Fibroblast of upper back skin (primary cell): Measurements from ENCODE around the gene GIPC1.
A peak's percentile ranks its signal among the peaks of the same experiment; 100 is the strongest.
"Not testable (repeated sequence)": the region's sequence is repeated elsewhere in the genome, so short reads cannot be mapped to it uniquely, and the experiment has no call there.

Source experiments
- DNase-seq: peaks from one replicate; pipeline ENCODE4 v3.0.0-alpha.2; 2013

GIPC1 gene

GRCh38 chr19:14496029-14496833 is at the start of gene GIPC1:
GIPC1 (minus strand) TSS chr19:14496127; CDS start chr19:14482976, 13,151 bp downstream.
- peak; percentile 99 for DNase-seq

- no peak for DNase-seq
Measured at GRCh38 chr19:14545716-14546082, 49.8 kb upstream of the GIPC1 start.

- DNase-seq = peak; percentile 25
Measured at GRCh38 chr19:14544977-14545715, 49.2 kb upstream of the GIPC1 start.

GRCh38 chr19:14544047-14544446 is 48.1 kb upstream of the GIPC1 start:
- DNase-seq = no peak

- DNase-seq = no peak
Measured at GRCh38 chr19:14542711-14543328, 46.9 kb upstream of the GIPC1 start.

GRCh38 chr19:14541979-14542378 is 46.1 kb upstream of the GIPC1 start:
- not testable (repeated sequence) for DNase-seq

- no peak for DNase-seq
Measured at GRCh38 chr19:14540741-14541525, 45.0 kb upstream of the GIPC1 start.

- DNase-seq = peak; percentile 34
Measured at GRCh38 chr19:14536926-14537692, 41.2 kb upstream of the GIPC1 start.

GRCh38 chr19:14533450-14533849 is 37.5 kb upstream of the GIPC1 start:
- no peak for DNase-seq

- DNase-seq = no peak
Measured at GRCh38 chr19:14530506-14530905, 34.6 kb upstream of the GIPC1 start.

GRCh38 chr19:14530005-14530348 is 34.0 kb upstream of the GIPC1 start:
- no peak for DNase-seq

GRCh38 chr19:14529254-14530004 is 33.5 kb upstream of the GIPC1 start, which contains the start of gene TECR:
TECR (plus strand) TSS chr19:14529594; CDS start chr19:14529697, 103 bp downstream.
- DNase-seq = peak; percentile 100

GRCh38 chr19:14528419-14529253 is 32.7 kb upstream of the GIPC1 start:
- DNase-seq = no peak

- DNase-seq = no peak
Measured at GRCh38 chr19:14526423-14526822, 30.5 kb upstream of the GIPC1 start.

- DNase-seq = no peak
Measured at GRCh38 chr19:14525729-14526128, 29.8 kb upstream of the GIPC1 start.

GRCh38 chr19:14520543-14520942 is 24.6 kb upstream of the GIPC1 start:
- no peak for DNase-seq

- DNase-seq = peak; percentile 34
Measured at GRCh38 chr19:14519860-14520407, 24.0 kb upstream of the GIPC1 start.

GRCh38 chr19:14519245-14519859 is 23.4 kb upstream of the GIPC1 start:
- no peak for DNase-seq

GRCh38 chr19:14517840-14518505 is 22.0 kb upstream of the GIPC1 start, which contains the start of gene DNAJB1:
DNAJB1 (minus strand) TSS chr19:14518397; CDS start chr19:14518349, 48 bp downstream.
- DNase-seq = peak; percentile 72
